NCI-H1092 (cell line): ENCODE data around the gene ANK3.

ENCODE experiments used
- DNase-seq: peaks from one replicate; lab custom pipeline; 2025; lab: John Stamatoyannopoulos, UW

The ANK3 gene

DNA sequence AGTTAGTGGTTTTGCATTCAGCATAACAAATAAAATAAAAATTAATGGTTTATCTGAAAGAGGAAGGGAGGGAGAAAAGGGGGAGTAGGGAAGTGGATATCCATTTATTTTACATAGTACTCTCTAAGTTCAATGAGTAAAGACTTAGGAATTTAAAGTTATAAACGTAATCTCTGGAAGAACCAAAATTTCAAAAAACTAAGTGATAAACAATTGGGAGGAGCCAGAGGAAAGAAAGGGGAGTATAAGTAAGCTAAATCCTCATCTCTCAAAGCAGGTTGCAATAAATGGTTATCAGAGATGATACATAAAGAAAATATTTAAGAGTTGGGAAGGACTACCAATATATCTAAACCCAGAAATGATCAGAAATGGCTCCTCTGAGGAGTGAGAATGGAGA, 46.4 kb downstream of the ANK3 start:
- DNase-seq, result no peak

DNA sequence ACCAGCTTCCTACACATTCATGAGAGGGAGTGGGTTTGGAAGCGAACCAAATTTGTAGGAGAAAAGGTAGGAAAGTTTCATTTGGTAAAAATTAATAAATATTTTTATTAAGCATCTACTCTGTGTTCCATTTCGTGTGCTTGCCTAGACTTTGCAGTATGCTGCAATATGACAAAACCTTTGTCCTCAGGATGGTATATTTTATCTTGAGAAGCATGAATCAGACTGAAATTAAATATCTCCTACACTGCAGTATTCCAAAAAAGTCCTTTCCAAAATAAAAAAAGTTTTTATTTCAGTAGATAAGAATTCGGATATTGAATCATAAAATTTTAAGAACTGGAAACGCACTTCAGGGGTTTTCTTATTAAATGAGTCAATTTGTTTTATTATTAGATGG, 47.7 kb downstream of the ANK3 start:
- no peak for DNase-seq

DNA sequence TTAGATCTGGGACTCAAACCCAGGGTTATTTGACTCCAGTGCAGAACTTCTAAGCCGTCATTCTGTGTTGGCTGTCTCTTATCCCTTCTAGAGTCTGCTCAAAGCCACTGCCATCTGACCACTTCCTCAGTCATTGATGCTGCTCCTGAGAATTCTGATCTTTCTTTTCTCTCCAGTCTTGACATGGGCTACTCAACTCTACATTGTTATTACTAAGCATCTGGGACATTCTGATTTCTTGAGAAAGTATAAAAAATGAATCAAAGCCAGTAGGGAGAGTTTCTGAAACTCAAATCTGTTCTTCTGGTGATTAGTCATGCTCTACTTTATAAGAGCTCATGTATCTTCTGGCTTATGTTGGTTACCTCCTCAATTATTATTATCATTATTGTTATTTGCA, 48.7 kb downstream of the ANK3 start:
- DNase-seq, result no peak

DNA sequence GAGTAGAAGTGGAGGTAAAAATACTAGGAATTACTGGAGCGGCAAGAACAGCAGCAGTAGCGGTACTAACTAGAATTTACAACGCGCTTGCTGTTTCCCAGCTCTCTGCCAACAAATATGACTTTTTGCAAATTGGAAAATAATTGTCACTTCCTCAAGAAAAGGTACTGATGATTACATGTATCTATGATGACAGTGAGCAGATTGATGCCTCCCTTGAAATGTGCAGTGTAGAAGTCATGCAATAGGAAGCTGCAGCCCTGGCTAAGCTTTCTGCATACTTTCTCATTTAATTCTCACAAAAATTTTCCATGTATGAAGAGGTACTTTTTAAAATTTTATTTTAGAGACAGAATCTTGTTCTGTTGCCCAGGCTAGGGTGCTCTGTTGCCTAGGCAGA, 49.9 kb downstream of the ANK3 start:
- no peak for DNase-seq

DNA sequence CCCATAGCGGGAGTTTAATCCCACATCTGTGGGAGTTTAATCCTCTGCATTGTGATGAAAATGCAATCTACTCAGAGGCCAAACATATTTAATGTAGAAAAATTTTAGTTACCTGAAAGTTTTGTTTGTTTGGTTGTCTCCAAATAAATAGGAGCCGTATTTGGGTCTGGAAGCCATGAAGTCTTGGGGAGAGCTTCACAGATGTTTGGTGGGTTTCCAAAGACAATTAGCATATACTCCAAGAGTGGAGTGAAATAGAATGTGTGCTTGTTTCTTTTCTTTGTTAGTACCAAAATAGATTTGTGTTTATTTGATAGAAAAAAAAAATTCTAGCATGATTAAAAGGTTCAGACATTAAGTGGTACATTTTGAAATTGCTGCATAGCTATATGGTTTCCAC, 50.9 kb downstream of the ANK3 start:
- no peak for DNase-seq

DNA sequence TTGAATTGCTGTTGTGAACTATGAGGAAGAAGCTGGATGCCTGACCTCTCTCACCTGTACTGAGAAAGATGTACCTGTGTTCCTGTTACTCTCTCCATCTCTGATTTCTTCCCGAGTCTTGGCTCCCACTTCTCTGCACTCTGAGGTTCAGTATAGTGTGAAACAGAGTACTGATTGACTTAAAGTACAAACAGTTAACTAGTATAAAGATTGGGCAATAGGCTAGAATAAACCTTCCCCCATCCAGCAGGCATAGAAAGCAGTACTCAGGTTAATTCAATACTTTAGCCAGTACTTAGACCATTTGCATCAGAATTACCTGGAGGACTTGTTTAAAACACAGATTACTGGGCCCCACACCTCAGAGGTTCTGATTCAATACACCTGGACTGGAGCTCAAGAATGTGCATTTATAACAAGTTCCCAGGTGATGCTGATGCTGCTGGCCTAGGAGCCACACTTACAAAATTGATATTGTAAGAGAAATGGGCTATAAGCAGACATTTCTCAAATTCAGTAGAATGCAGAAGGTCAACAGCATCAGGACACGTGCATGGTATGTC, 51.6 kb downstream of the ANK3 start:
- DNase-seq, result no peak

DNA sequence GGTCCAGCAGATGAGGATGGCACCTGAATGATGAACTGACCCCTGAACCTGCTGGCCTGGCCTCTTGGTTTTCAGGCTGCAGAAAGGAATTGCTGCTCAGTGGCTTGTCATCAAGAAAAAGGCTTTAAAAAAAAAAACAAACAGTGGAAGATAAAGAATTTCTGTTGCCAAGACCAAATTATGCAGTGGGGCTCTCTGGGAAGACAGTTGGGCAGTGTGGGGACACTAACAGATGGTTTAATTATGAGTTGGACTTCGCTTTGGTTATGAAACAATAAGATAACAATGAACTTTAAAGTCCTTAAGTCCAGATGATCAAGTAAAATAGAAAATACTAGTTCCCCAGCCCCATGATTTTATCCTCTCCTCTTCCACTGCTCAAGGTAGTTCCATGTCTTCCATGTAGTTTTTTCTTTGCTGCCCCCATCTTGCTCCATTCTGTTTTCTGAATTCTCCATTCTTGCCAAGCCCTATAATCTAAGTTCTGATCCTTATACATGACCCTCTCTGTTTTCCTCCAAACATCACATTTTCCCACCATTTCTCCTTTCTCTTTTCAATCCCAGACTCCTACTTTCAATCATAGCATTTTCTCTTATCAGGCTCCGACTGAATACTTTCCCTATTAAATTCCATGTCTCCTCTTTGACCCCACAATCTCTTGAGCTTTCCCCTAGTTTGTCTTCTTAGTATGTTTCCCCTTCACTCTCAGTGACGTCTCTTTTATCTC, 52.6 kb downstream of the ANK3 start:
- no peak for DNase-seq

DNA sequence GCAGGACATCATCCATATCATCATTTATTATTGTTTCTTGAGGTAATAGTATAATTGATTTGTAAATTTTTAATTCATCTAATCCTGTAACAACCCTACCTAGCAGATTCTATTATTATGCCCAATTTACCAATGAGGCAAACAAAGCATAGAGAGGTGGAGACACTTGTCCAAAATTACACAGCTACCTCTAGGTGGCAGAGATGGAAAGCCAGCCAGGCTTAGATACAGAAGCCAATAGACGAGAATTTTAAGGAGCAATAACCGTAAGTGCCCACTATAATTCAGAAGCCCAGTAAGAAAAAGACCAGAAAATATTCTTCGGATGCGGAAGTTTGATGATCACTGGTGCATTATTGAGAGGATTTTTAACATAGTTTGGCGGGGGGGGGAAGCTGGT, 54.0 kb downstream of the ANK3 start:
- DNase-seq, result no peak

DNA sequence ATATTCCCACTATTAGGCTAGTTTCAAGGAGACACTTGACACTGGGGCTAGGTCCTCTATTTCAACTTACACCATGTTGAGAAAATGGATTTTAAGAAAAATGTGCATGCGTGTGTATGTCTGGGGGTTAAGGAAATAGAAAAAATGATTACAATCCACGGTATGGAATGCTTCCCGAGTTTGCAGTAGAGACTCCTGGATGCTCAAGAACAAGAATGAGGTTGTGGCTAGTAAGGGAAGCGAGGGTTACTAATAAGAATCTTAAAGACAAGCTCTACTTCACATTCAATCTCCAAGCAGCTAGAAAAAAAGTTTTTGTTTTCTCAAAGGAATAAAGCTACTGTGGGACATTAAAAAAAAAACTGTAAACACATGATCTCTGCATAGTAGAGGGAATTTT, 54.7 kb downstream of the ANK3 start:
- DNase-seq, result no peak

DNA sequence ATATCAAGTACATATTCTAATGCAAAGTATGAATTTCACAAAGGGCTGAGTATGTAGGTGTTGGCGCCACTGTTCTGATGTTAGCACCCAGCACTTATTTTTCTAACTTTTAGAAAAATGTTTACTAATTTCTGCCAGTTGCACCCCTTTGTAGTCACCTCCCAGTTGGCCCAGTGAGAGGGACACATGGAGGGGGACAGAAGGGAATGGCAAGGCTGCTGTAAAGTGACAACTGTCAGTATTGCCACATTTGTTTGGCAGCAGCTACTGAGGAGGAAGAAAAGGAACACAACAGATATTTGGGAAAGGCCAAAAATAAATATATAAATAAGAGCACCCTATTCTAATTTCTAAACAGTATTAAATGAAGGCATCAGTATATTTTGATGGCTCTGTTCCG, 57.3 kb downstream of the ANK3 start:
- DNase-seq, result no peak

DNA sequence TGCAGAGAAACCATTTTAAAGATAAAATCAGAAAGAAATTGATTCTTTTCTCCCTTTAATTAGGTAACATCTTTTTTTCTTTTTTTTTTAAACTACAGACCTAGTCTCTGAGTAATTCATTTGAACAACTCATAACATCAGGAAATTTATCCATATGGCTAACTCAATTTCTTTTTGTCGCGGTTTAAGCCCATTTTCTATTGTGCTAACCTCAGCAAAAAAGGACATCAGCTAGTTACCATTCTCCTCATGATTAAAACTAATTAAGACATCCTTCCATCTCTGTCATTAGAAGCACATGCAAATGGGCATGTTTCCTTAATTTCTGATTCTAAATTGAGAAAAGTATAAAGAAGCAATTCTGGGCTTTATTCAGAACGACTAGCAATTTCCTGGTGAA, 57.8 kb downstream of the ANK3 start:
- no peak for DNase-seq

DNA sequence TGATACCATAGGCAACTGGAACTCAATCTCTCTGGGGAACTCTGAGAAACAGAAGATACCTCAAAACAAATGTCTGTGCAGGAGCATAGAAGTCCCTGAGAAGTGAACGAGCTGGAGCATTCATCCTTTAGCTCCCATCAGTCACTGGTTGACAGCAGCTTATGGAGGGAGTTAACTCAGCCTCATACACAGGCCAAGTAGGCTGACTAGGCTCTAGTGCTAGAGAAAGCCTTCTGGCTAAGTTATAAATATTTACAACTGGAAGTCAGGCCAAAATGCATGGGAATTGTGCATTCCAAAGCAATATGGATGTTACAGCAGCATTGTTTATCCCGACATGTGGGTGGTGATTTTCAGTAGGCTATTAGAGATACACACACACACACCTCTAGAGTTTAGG, 66.5 kb downstream of the ANK3 start:
- DNase-seq, result no peak

DNA sequence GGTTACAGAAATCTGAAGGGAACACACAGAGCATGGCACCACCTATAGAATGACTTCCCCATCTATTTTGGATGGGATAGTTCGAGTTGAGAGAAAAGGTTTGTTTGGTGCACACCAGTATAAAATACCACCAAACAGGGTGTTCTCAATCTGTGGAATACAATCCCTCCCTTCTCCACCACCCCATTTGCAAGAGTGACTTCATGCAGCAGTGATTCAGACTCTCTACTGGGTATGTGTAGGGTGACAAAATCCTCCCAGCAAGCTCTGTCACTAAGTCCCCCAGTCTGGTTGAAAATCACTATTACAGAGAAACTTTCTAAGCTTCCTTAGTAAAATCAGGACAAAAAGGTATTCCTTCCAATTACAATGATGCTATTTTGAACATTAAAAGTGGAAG, 69.0 kb downstream of the ANK3 start:
- no peak for DNase-seq

DNA sequence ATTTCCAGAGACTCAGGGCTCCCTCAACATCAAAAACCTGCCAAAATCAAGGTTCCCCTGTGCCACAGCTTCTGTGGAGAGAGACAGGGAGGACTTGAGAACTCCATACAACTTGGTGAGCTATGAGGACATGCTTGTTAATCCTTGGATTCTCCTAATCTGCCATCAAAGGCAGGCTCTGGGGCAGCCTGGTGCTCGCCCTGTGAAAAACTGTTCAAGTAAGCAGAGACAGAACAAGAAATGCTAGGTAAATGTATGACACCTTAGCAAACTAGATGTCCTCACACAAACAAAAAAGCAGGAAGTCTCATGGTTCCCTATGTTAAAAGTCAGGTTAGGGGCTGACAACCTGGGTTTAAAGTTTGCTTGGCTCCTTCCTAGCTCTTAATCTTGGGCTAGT, 73.6 kb downstream of the ANK3 start:
- no peak for DNase-seq

DNA sequence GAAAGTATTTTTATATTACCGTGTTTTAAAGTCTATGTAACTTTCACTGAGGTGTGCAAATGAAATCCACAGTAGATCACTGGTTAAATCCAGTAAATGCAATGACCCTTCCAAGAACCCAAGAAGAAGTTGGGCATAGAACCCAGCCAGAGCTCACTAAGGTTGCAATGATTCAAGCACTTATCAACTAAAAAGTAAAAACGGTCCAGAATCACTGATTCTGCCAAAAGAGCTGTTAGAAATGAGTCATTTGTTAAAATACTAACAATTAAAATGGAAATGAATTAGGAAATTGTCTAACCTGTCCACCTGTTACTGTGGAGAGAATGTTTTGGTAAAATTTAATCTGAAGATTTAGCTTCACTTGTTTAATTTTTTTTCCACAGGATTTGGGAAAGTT, 74.4 kb downstream of the ANK3 start:
- no peak for DNase-seq

DNA sequence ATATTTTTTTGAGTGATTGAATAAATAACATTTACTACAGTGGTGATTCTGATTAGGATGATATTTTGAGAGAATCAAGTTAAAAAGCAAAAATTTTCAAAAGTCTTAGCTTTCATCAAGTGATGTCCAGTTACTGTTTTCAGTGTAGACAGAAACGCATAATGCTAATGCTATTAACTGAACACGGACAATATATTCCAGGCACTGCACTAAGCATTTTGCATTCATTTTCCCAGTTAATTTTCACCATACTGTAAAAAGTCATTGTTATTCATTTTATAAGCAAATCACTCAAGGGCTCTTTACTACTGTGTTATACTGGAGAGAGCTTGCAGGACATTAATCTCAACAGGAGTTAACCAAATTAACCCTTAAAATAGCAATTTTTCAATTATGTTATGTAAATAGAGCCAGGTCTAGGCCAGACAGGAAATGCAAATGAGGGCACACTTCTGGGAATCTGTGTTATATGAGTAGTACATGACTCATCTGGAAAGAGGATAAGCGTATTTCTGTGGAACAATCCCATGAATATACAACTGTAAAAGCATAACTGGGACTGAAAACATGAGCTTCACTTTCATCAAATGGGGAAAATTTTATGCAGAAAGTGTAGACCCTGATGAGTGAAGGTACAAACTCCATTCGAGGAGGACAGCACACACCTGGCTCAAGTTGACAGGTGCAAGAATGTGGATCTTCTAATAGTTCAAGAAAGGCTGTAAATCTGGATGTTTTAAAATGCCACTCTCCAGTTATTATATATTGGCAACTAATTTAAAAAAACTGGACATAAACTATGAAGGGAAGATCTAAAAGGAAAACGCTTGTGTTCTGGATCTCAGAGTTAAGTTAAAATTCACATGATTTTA, 75.4 kb downstream of the ANK3 start:
- no peak for DNase-seq

DNA sequence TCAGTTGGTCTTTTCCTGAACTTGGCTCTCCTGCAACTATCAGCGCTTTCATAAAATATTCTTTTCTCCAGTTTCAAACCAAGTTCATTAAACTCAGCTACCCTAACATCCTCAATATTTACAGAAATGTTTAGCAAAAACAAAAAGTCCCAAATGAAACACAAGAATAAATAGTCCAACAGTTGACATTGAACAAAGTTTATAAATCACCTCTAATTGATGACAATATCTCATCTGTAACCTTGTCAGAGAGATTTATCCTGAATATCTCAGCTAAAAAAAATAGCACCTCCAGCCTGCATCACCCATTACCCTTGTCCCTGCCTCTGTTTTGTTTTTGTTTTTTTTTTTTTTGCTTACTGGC, 76.1 kb downstream of the ANK3 start:
- no peak for DNase-seq

DNA sequence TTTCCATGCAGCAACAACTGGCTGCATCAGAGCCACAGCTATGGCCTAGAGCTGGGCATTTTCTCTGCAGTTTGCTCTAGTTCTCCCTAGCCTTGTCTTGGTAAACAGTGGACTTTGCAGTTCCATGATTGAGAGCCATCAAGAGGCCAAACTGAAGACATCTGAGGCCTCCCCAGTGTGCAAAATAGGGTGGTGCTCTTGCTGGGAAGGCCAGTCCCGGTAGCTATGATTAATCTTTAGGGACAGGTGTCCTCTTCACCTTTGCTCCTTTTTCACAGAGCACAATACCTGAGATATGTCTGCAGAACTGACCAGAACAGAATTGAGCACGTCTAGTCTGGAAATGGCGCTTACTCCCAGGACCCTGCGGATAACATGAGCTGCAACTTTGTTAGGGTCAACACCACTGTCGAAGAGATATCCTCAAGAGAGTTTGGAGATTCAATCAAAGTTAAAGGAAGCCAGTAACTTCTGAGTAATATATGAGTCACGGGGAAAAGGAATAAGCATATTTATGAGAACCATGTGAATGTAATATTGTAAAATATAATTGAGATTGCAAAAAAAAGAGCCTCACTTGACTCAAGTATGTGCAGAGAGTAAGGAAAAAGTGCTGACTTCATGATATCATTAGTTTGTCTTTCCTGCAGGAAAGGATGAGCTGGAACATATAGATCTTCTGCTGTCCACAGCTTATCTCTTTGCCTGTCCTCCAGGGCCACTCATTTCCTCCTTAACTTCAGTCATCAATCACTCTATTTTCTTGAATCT, 76.7 kb downstream of the ANK3 start:
- no peak for DNase-seq

DNA sequence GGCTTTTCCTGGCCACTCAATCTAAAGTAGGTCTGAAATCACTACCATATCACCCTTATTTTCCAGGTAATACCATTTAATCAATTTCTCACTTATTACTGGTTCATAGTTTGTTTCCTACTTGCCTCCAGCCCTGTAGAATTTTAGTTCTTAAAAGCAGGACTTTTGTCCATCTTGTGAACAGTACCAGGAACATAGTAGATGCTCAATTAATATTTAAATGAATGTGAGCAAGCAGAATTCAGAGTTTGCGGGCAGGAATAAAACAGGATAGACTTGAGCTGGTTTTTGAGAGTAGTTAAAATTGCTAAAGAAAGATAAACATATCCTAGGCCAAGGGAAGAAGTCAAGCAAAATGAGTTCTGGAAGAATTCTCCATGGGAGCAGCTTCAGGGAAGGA, 77.9 kb downstream of the ANK3 start:
- DNase-seq, result no peak

DNA sequence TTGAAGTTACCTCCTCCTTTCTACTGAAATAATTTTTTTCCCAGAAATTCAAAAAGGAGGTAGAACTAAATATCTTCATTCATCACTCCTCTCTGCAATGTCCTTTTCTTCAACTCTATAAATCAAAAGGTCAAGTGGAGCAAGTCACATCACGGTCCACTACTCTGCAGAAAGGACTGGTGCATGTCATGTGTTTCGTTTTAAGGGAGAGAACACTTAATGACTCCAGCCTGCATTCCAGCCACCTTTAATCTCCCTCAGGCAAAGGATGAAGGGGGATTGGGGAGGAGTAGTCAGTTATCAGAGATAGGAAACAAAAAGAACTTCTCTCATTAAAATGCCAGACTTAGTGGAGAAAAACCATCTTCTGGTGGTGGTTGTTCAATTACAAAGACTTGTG, 78.9 kb downstream of the ANK3 start:
- DNase-seq, result no peak

DNA sequence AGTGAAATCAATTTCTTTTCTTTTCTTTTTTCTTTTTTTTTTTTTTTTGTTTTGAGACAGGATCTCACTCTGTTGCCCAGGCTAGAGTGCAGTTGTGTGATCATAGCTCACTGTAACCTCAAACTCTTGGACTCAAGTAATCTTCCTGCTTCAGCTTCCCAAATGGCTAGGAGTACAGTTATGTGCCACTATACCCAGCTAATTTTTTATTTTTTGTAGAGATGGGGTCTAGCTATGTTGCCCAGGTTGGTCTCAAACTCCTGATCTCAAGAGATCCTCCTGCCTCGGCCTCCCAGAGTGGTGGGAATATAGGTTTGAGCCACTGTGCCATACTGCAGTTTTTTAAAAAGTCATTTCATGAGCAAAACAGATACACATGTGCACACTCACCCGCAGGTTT, 79.8 kb downstream of the ANK3 start:
- no peak for DNase-seq

DNA sequence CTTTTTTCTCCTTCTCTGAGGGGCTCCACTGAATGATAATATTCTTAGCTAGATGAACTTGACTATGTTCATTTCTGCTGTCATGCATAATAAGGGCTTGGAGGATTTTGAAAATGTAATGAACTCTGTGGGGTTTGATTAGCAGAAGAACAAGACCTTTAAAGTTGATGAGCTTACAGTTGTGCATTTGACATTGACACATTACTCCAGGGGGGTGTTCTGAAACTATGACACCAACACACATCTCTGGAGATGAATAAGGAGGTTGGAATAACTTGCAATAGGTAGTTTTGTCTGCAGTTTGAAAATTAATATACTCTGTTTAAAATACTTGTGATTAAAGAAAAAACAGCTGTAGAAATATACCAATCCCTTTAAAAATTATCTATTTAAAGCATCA, 80.3 kb downstream of the ANK3 start:
- no peak for DNase-seq
